ENCODE data around the gene CIAPIN1.

Gene CIAPIN1

DNA sequence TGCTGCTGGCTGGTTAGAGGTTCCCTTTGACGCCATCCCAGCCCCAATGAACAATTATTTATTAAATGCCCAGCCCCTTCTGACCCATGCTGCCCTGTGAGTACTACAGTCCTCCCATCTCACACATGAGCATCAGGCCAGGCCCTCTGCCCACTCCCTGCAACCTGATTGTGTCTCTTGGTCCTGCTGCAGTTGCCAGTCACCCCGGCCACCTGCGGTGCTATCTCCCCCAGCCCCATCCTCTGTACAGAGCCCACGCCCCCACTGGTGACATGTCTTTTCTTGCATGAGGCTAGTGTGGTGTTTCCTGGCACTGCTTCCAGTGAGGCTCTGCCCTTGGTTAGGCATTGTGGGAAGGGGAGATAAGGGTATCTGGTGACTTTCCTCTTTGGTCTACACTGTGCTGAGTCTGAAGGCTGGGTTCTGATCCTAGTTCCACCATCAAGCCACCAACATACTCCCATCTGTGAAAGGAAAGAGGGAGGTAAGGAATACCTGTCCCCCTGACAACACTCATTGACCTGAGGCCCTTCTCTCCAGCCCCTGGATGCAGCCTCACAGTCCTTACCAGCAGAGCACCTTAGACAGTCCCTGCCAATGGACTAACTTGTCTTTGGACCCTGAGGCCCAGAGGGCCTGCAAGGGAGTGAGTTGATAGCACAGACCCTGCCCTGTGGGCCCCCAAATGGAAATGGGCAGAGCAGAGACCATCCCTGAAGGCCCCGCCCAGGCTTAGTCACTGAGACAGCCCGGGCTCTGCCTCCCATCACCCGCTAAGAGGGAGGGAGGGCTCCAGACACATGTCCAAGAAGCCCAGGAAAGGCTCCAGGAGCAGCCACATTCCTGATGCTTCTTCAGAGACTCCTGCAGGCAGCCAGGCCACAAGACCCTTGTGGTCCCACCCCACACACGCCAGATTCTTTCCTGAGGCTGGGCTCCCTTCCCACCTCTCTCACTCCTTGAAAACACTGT is 63.6 kb downstream of the CIAPIN1 start:
- DNase-seq (ENCODE audit: extremely low spot score) = no peak
- POLR2A ChIA-PET = no interaction called here
- TF ChIP-seq CTCF (IDR thresholded peaks at IDR 0.05; ENCODE audit: control extremely low read depth, extremely low read depth, low read depth, missing control alignments) = no peak
- CTCF ChIA-PET = interaction anchor here (1.1 to 4.9 kb wide), 4 partner anchors 19 to 34 kb away, joined by 3 to 29 read pairs (median 10); no protein-coding TSS in a partner anchor

GRCh38 chr16:57382535-57383275 is 64.5 kb downstream of the CIAPIN1 start:
- DNase-seq (ENCODE audit: extremely low spot score) = no peak
- POLR2A ChIA-PET = interaction anchor here (0.5 kb wide), 1 partner anchor 64 kb away, joined by 3 read pairs; no protein-coding TSS in a partner anchor
- CTCF ChIA-PET = interaction anchor here (1.1 to 2.7 kb wide), 3 partner anchors 18 to 35 kb away, joined by 3 to 15 read pairs (median 3); no protein-coding TSS in a partner anchor
- TF ChIP-seq CTCF (IDR thresholded peaks at IDR 0.05; ENCODE audit: control extremely low read depth, extremely low read depth, low read depth, missing control alignments) = no peak

DNA sequence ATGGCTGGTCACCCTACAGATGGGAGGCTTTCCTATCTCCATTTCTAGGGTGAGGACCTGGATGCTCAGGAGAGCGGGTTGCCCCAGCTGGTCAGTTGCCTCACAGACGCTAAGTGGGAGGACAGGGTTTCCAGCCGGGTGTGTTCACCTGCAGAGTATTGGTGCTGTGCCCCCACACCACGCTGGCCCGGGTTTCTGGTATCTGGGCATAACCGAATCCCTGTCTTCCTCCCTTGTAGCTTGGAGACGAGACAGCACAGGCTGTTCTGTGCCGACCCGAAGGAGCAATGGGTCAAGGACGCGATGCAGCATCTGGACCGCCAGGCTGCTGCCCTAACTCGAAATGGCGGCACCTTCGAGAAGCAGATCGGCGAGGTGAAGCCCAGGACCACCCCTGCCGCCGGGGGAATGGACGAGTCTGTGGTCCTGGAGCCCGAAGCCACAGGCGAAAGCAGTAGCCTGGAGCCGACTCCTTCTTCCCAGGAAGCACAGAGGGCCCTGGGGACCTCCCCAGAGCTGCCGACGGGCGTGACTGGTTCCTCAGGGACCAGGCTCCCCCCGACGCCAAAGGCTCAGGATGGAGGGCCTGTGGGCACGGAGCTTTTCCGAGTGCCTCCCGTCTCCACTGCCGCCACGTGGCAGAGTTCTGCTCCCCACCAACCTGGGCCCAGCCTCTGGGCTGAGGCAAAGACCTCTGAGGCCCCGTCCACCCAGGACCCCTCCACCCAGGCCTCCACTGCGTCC is 65.2 kb downstream of the CIAPIN1 start:
- DNase-seq (ENCODE audit: extremely low spot score) = no peak
- CTCF ChIA-PET = interaction anchor here (0.9 to 2.7 kb wide), 8 partner anchors 11 to 138 kb away, joined by 3 to 15 read pairs (median 4); no protein-coding TSS in a partner anchor
- no peak for TF ChIP-seq CTCF (IDR thresholded peaks at IDR 0.05; ENCODE audit: control extremely low read depth, extremely low read depth, low read depth, missing control alignments)

DNA sequence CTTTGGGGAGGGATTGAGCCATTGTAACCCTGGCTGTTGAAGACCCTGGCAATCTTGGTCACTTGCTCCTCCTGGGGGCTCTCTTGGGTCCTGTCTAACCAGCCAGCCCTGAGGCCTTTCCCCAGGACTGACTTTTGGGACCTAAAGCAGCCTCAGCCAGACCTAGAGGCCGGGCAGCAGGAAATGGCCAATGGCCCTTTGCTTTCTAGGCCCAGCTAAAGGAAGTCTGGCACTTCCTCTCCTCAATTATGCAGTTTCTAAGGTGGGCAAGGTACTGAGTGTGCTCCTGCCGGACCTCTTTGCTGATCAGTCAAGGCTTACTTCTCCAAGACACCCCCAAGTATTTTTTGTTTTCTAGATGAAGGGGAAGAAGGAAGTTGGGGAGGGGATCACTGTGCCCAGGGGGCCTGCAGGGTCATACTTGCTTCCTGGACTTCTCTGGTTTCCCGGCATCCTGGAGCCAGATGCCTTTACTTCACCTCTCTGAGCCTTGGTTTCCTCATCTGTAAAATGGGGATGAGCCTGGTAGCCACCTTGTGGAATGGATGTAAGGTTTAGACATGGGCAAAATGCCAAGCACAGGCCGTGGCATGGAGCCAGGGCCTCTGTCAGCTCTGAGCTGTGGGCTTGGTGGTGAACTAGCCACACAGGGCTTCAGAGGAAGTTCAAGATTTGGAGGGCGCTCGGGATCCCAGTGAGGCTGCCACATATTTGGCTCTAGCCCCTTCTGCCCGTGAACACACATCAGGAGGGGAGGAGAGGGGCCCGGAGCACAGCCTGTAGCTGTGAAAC is 66.3 kb downstream of the CIAPIN1 start:
- ChIA-PET POLR2A (no interaction called here), CTCF (interaction anchor here (0.8 to 2.7 kb wide), 11 partner anchors 9 to 139 kb away, joined by 3 to 15 read pairs (median 4); no protein-coding TSS in a partner anchor)
- TF ChIP-seq CTCF (IDR thresholded peaks at IDR 0.05; ENCODE audit: control extremely low read depth, extremely low read depth, low read depth, missing control alignments) = no peak
- no peak for DNase-seq (ENCODE audit: extremely low spot score)

More for the DNA sequence above, 65.2 kb downstream of the CIAPIN1 start:
- POLR2A ChIA-PET = no interaction called here

DNA sequence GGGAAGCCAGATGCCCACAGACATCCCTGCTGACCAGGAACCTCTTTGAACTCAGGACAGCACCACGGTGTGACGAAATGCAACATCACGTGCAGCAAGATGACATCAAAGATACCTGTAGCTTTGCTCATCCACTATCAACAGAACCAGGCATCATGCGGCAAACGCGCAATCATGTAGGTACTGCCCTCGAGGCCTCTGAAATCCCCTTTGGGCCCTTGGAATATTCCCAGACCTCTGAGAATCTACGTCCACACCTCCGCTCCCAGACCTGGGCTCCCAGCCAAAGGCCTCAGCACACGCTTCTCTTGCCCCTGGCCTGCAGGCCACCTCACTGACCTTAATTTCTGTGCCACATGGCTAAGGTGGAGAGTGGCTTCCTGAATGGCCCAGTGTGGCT is 67.6 kb downstream of the CIAPIN1 start:
- no peak for TF ChIP-seq CTCF (IDR thresholded peaks at IDR 0.05; ENCODE audit: control extremely low read depth, extremely low read depth, low read depth, missing control alignments)
- ChIA-PET POLR2A (no interaction called here), CTCF (interaction anchor here (0.8 to 2.5 kb wide), 2 partner anchors 11 to 38 kb away, joined by 3 to 15 read pairs; no protein-coding TSS in a partner anchor)
- no peak for DNase-seq (ENCODE audit: extremely low spot score)
